Aorta (tissue), 5 donors: Measurements from ENCODE around the gene ASAP2. TPM values are rescaled to one million over a fixed set of nuclear protein-coding genes. Genes with fewer than 3 reads are reported as not detected.

Source experiments
- ATAC-seq: fragments of 200-7000 bp; cut with Tn5 transposase; one replicate; pipeline ENCODE4 v1.9.1; 2022; ENCODE audit warnings: moderate library complexity; ENCODE audit not compliant: low FRiP score
- DNase-seq, 2 donors: peaks; one replicate each; pipeline ENCODE4 v3.0.0-alpha.2; 2020
- H3K27ac ChIP-seq, 2 donors: one replicate each; pipeline ENCODE4 v1.5.1; 2013; ENCODE audit warnings: low read length in 2 of 2, mild to moderate bottlenecking in 2 of 2, moderate library complexity in 2 of 2, control low read depth in 1 of 2, inconsistent platforms in 1 of 2, low read depth in 1 of 2
- H3K27me3 ChIP-seq, 2 donors: one replicate each; pipeline ENCODE4 v1.6.1; 2013; ENCODE audit warnings: control low read depth in 1 of 2, low read length in 1 of 2, mild to moderate bottlenecking in 1 of 2, moderate library complexity in 1 of 2; ENCODE audit not compliant: insufficient read depth in 2 of 2, control insufficient read depth in 1 of 2
- H3K36me3 ChIP-seq, 2 donors: one replicate each; pipeline ENCODE4 v1.6.1; 2013; ENCODE audit warnings: control low read depth in 1 of 2, low read length in 1 of 2, mild to moderate bottlenecking in 1 of 2; ENCODE audit not compliant: insufficient read depth in 2 of 2, control insufficient read depth in 1 of 2
- H3K4me1 ChIP-seq, 2 donors: one replicate each; pipeline ENCODE4 v1.6.1; 2013; ENCODE audit warnings: low read length in 2 of 2, control low read depth in 1 of 2, mild to moderate bottlenecking in 1 of 2, moderate library complexity in 1 of 2; ENCODE audit not compliant: insufficient read depth in 2 of 2, control insufficient read depth in 1 of 2
- H3K4me3 ChIP-seq, 2 donors: one replicate each; pipeline ENCODE4 v1.5.1; 2013; ENCODE audit warnings: low read length in 2 of 2, control low read depth in 1 of 2, mild to moderate bottlenecking in 1 of 2
- H3K9me3 ChIP-seq: one replicate; pipeline ENCODE4 v1.6.1; 2013; ENCODE audit warnings: mild to moderate bottlenecking, low read length; ENCODE audit not compliant: control insufficient read depth
- WGBS, 2 donors: extraction: QIAGEN DNeasy Blood & Tissue Kit; methylation state at CpG; one replicate each; pipeline ENCODE4 v1.1.7; 2013; 5-methylcytosine and 5-hydroxymethylcytosine counted together
- intact Hi-C, 2 donors: fragments of 100-400 bp; cut with DNase I; formaldehyde crosslinking; loops; one replicate each; pipeline versions ENCODE4 v1.14.2 to v1.15.0; 2022
- polyA plus RNA-seq, 2 donors: library from polyadenylated mRNA; stranded (reverse); fragments of 200-250 nt; gene quantifications; one replicate each; pipeline ENCODE4 v1.2.3, GENCODE V29; 2013
- total RNA-seq, 2 donors: library from RNA; stranded (reverse); fragmentation: NEBNext Ultra II Directional; extraction: Animal tissue kit (Norgen Biotek cat#: 25700); gene quantifications; one replicate each; pipeline ENCODE4 v1.2.1, GENCODE V29; 2021
- donor health status: healthy with polysubstance abuse.
- donor health status: Bipolar disorder and iron deficiency.
- donor health status: DM: no; HTN: no; CAD: no.
- donor health status: DM: no; HTN: no; CAD: no.
- donor health status: DM: yes; HTN: yes; CAD: no.

Gene ASAP2
- total and polyA plus RNA-seq, 4 donors: 16.7 to 72.4 (median 48.8) TPM

GRCh38 chr2:9244985-9245544, 38.5 kb downstream of the ASAP2 start:
- H3K4me3 ChIP-seq: no peak overlapping the region
- WGBS, 2 donors: 45 to 51% methylated on average over 7 of the region's 7 CpGs
- intact Hi-C loops: loop anchor here in 1 of 2 donors (5.0 kb wide), 1 partner anchor 33 kb away; no protein-coding TSS in a partner anchor
- peak in 1 of 2 donors; percentile 43 for DNase-seq
- no peaks in the 10 kb centered on the region for H3K36me3 ChIP-seq
- no peak for ATAC-seq
- no peaks in the 10 kb centered on the region for H3K27me3 ChIP-seq
- H3K9me3 ChIP-seq: no peaks in the 10 kb centered on the region
- no peak overlapping the region for H3K27ac ChIP-seq
- H3K4me1 ChIP-seq: peaks cover 6 to 10% of the 10 kb centered on the region in 2 donors

GRCh38 chr2:9247177-9247576, 40.6 kb downstream of the ASAP2 start:
- intact Hi-C loops: loop anchor here in 1 of 2 donors (5.0 kb wide), 1 partner anchor 35 kb away; no protein-coding TSS in a partner anchor
- Histone ChIP-seq H3K4me1 (peaks cover 8 to 10% of the 10 kb centered on the region in 2 donors), H3K9me3 (no peaks in the 10 kb centered on the region), H3K36me3 (no peaks in the 10 kb centered on the region), H3K27me3 (no peaks in the 10 kb centered on the region), H3K27ac (peak overlapping the region in 1 of 2 donors; percentile 11), H3K4me3 (no peak overlapping the region)
- WGBS, 2 donors: 64 to 73% methylated on average over 13 of the region's 13 CpGs
- ATAC-seq: no peak
- no peak for DNase-seq

DNA sequence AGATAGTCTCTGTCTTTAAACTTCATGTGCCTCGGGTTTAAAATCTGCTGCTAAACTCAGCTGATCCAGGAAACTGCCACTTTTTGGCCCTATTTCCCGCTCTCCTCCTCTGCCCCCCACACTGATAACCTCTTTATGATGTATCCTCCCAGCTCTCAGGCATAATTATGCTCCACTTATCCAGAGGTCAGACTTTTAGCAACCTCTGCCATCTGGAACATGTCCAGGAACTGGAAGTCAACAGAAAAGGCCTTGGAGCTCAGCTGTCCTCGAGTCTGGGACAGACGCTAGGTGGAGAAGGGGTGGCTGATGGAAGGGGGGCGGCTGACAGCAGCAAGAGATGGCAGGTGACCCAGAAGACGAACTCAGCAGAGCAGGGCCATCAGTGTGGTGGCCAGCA, 41.2 kb downstream of the ASAP2 start:
- Histone ChIP-seq H3K36me3 (no peaks in the 10 kb centered on the region), H3K27me3 (no peaks in the 10 kb centered on the region), H3K4me3 (no peak overlapping the region), H3K9me3 (no peaks in the 10 kb centered on the region), H3K27ac (no peak overlapping the region), H3K4me1 (peaks cover 8 to 10% of the 10 kb centered on the region in 2 donors)
- DNase-seq: peak in 1 of 2 donors; percentile 45
- ATAC-seq: no peak
- WGBS, 2 donors: 21 to 25% methylated on average over 6 of the region's 6 CpGs
- intact Hi-C loops: loop anchor here in 1 of 2 donors (5.0 kb wide), 1 partner anchor 35 kb away; no protein-coding TSS in a partner anchor

DNA sequence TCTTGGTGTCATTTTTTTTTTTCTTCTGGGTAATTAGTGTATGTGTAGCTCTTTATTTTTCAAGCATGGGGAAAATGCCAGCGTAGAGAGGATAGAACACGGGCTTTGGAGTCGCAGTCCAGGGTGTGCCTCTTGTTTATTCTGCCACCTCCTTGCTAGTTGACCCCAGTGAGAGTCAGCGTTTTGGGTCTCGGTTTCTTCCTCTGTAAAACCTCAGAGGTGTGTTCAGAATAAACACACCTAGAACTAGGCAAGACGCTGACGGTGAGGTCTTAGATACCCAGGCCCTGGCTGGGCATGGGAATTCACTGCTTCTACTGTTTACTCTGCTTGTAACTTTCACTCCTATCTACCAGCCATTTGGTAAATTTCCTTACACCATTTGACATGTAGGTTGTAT, 41.8 kb downstream of the ASAP2 start:
- H3K4me1 ChIP-seq: peaks cover 8 to 10% of the 10 kb centered on the region in 2 donors
- no peak overlapping the region for H3K27ac ChIP-seq
- ATAC-seq (no peak), DNase-seq (no peak)
- no peaks in the 10 kb centered on the region for H3K9me3 ChIP-seq
- H3K27me3 ChIP-seq: no peaks in the 10 kb centered on the region
- intact Hi-C loops: loop anchor here in 1 of 2 donors (5.0 kb wide), 1 partner anchor 36 kb away; no protein-coding TSS in a partner anchor
- H3K36me3 ChIP-seq: no peaks in the 10 kb centered on the region
- WGBS, 2 donors: 87 to 90% methylated on average over 7 of the region's 7 CpGs
- no peak overlapping the region for H3K4me3 ChIP-seq

DNA sequence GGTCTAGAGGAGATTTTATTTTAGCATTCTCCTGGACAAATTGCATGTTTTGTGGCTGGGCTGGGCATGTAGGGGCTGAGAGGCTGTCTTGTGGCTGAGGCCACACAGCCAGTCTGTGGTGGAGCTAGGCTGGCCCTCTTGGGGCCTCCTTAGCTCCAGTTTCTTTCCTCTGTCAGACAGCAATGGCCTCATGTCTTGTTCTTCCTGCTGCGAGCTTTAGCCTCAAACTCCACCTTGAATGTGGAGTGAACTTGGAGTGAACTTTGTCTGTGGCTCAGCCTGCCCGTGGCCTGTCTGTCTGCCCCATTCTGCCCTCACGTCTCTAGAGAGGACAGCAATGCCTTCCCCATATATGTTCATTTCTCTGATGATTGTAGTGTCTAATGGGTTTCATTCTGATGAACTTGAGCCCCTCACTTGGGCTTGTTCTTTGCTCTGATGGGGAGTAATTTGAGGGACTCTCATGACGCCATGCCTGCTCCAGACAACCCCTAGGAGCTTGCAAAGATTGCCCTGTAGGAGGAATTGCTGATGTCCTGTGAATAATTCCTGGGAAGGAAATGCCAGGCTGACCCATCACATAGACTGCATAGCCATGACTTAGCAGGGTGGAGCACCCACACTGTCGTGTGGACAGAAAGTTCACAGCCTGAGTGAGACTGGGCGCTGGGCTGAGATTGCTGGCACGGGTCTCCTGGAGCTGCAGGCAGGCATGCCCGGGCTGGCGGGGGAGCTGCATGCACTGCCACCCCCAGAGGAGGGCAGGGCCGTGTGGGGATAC, 42.6 kb downstream of the ASAP2 start:
- 19 to 24% methylated on average over 10 of the region's 10 CpGs for WGBS, 2 donors
- DNase-seq (peak in 1 of 2 donors; percentile 69), ATAC-seq (peak; percentile 40)
- Histone ChIP-seq H3K27ac (peak overlapping the region in 1 of 2 donors; percentile 43), H3K9me3 (no peaks in the 10 kb centered on the region), H3K27me3 (no peaks in the 10 kb centered on the region), H3K4me1 (peaks cover 8 to 10% of the 10 kb centered on the region in 2 donors), H3K36me3 (no peaks in the 10 kb centered on the region), H3K4me3 (no peak overlapping the region)
- intact Hi-C loops: loop anchor here in 1 of 2 donors (5.0 kb wide), 1 partner anchor 37 kb away; no protein-coding TSS in a partner anchor

GRCh38 chr2:9250091-9250490, 43.5 kb downstream of the ASAP2 start:
- 67 to 76% methylated on average over 4 of the region's 4 CpGs for WGBS, 2 donors
- peak overlapping the region in 1 of 2 donors; percentile 0 for H3K27ac ChIP-seq
- no peak for ATAC-seq
- no peaks in the 10 kb centered on the region for H3K36me3 ChIP-seq
- no peak for DNase-seq
- intact Hi-C loops: loop anchor here in 1 of 2 donors (5.0 kb wide), 1 partner anchor 43 kb away; the partner anchor contains the start of gene ASAP2
- peaks cover 6 to 8% of the 10 kb centered on the region in 2 donors for H3K4me1 ChIP-seq
- no peaks in the 10 kb centered on the region for H3K27me3 ChIP-seq
- H3K4me3 ChIP-seq: no peak overlapping the region
- H3K9me3 ChIP-seq: no peaks in the 10 kb centered on the region

- 85 to 88% methylated on average over 12 of the region's 12 CpGs for WGBS, 2 donors
Observed at GRCh38 chr2:9250498-9251153, 44.0 kb downstream of the ASAP2 start.

More at GRCh38 chr2:9250498-9251153, 44.0 kb downstream of the ASAP2 start:
- Histone ChIP-seq H3K27me3 (no peaks in the 10 kb centered on the region), H3K27ac (peak overlapping the region in 1 of 2 donors; percentile 64), H3K4me1 (peaks cover under 1 to 8% of the 10 kb centered on the region in 2 donors), H3K9me3 (no peaks in the 10 kb centered on the region), H3K36me3 (no peaks in the 10 kb centered on the region), H3K4me3 (no peak overlapping the region)
- DNase-seq: no peak
- no peak for ATAC-seq
- intact Hi-C loops: loop anchor here in 1 of 2 donors (5.0 kb wide), 1 partner anchor 43 kb away; the partner anchor contains the start of gene ASAP2
